ENCODE data around the gene RAB11FIP3.
A peak's percentile ranks its signal among the peaks of the same experiment; 100 is the strongest.
"Not testable (repeated sequence)": the region's sequence is repeated elsewhere in the genome, so short reads cannot be mapped to it uniquely, and the experiment has no call there.

RAB11FIP3 gene

DNA sequence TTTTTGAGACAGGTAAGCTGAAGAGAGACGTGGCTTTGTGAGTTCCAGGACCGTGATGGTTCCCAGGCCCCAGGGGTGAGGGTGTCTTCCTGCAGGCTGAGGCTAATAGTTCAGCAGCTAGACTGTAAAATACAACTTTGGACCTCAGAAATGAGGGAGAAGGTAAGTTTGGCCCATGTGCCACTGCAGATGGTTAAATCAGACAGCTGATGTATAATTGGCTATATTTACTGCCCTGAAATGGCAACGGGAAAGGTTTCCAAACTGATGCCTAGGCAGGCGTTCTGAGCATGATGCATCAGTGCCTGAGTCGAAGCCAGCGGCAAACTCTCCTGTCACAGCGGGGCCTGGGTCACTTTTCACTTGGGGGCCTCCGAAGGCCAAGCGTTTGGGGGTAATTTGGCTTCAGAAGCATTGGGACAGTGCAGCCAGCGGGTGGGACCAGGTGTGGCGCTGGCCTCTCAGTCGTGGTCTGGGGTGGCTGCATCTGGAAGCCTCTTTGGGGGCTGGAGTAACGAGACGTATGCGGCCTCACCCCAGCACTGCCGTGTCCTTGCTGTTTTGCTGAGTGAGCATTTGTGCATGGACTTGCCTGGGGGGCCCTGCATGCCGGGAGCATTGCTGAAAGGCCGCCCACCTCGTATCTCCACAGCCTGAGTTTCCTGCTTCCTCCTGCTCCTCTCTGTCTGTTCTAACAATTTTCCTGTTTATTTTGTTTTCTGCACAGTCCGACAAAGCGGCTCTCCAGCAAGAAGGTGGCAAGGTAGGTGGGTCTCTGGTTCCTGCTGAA lies 70.8 kb downstream of the RAB11FIP3 start:
- no peak for DNase-seq

DNA sequence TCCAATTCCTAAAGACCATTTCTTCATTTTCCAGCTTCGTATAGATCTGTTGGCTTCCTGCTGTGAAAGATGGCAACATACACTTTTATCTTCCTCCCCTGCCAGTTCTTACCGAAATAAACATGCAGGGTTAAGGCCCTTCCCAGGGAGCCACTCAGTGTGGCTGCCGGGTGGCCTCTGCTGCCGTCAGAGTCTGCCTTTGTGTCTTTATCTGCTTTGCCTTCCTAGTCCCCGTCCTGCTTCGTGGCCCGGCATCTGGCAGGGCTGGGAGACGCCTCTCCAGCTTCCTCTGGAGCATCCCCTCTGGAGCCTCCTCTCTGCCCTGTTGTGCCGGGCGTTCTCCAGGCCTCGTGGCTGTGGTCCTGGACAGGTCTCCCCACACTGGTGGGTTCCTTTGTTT lies 71.8 kb downstream of the RAB11FIP3 start:
- no peak for DNase-seq

DNA sequence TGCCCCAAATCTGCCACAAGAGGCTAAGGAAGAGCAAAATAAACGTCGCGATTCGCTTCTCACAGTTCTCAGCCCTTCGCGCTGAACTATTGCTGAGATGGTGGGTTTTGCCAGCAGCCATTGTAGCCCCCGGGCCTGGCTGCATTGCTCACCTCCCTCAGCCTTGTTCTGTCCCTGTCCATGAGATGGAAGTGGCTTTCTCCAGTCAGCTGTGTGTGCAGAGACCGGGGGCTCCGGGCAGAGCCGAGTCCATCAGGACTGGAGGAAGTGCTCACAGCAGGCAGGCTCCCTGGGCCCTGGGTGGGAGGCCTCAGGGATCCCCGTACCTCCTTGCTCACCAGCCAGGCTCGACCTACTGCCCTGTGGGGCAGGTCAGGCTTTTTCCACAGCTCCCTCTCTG lies 74.5 kb downstream of the RAB11FIP3 start:
- DNase-seq: no peak

DNA sequence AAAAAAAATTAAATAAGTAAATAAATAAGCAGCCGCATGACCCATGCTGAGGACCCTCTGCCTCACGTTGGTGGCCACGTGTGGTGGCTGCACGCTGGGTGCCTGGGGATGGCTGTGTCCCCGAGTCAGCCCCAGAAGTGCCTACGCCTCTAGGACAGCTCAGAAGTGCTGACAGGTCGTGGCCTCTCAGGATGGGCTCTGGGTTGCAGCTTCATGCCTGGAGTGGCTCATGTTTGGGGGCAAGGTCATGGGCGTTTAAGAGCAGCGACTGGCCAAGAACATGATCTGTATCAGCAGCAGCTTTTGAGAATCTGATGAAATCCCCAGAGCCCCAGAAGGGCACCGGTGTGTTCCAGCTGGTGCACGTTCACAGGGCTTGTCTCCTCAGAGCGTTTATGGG lies 75.3 kb downstream of the RAB11FIP3 start:
- no peak for DNase-seq

DNA sequence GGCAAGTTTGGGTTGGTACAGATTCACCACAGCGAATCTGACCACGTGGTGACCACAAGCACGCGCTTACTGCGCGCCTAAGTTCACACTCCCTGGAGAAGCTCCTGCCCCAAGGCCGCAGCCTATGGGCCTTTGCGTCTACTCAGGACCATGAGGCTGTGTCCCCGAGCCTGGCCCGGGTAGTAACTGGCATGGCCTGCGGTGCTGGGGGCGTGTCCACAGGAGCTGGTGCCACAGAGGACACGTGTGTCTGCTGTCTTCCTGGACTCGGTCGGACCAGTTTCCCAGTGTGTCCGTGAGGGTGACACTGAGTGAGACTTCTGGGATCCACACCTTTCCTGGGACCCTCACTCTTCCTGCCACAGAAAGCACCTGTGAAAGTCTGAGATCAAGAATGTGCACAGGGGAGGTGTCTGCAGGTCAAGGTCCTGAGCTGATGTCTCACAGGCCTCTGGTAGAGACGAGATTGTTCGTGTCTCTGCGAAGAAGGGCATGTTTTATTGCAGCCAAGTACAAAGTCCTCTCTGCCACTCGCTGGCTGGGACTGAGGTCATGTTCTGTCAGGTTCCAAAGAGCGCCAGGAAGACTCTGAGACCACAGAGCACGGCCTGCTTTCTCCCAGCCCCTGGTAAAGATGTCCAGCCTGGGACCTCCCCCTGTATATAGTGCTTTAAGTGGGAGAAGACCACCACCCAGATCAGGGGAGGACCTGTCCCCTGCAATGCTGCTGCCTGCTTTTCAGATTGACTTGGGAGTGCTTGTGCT lies 76.9 kb downstream of the RAB11FIP3 start:
- no peak for DNase-seq

DNA sequence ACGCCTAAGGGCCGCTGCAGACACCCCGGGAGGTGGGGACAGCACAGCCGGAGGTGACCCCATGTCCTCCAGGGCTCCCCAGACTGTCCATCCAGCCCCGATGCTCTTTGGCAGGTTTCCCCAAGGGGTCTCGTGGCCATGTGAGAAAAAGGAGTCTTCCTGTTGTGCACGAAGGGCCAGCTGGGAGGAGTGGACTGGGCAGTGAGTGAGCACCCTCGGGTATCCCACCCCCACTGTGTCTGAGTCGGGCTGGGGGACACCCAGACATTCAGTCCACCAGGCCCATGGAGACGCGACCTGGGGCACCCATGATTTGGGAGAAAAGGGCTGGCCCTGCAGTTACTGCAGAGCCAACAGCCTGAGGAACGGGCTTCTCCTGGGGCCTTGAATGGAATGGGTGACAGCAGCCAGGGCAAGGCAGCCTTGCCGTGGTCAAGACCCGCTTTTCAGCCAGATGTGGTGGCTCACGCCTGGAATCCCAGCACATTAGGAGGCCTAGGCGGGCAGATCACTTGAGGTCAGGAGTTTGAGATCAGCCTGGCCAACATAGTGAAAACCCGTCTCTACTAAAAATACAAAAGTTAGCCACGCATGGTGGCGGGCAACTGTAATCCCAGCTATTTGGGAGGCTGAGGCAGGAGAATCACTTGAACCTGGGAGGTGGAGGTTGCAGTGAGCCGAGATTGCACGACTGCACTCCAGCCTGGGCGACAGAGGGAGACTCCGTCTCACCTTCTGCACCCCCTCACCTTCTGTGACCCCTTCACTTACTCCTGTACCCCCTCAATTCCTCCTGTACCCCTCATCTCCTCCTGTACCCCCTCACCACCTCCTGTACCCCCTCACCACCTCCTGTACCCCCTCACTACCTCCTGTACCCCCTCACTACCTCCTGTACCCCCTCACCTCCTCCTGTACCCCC lies 78.0 kb downstream of the RAB11FIP3 start:
- DNase-seq: no peak

DNA sequence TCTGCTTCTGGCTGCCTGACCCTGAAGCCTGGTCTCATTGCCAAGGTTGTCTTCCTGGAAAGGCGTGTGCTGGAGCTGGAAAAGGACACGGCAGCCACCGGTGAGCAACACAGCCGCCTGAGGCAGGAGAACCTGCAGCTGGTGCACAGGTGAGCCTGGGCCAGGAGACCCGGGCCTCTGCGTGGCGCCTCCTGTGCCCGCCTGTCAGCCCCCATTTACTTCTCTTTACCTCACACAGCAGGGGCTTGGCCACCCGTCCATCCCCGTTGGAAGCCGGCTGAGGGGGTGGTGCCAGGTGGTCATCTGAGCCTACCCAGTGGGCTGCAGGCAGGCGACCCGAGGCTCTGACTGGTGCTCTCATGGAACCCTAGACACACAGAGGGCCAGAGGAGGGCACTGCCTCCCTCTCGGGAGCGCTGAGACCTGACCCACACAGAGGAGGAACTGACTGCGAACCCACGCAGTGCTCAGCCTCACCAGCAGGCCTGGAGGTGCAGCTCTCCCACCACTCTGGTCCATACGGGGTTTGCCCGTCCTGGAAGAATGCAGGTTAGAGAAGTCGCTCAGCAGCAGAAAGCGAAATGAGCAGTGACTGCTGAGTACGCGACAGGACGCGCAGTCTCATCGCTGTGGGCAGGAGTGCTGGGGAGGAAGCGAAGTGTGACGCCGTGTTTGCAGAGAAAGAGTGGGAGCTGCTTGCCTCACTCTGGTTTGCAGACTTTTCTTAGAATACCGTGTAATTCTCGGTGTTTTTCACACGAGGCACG lies 80.2 kb downstream of the RAB11FIP3 start:
- no peak for DNase-seq

DNA sequence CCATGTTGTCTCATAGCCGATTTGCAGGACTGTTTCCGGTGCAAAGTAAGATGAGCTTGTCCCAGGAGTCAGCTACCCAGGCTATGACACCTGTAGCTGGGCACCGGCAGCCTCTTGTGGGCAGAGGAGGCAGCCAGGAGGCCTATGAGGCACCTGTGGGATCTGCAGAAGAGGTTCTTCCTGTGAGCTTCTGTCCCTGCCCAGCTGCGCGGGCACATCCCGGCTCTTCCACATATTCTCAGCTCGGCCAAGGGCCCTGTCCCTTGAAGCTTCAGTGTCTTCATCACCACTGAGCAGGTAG lies 80.7 kb downstream of the RAB11FIP3 start:
- DNase-seq: no peak

DNA sequence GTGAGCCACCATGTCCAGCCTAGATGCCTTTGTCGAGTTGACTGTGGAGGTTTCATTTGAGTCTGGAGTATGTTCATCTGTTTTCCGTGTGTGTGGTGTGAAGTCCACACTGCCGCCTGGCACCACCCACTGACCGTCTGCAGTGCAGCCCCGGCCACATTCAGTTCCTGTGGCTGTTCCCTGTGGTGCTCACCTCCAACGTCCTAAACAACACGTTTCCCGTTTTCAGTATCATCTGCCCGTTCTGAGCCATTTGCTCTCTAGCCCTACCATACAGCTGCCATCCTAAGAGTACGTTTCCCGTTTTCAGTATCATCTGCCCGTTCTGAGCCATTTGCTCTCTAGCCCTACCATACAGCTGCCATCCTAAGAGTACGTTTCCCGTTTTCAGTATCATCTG lies 82.1 kb downstream of the RAB11FIP3 start:
- not testable (repeated sequence) for DNase-seq

DNA sequence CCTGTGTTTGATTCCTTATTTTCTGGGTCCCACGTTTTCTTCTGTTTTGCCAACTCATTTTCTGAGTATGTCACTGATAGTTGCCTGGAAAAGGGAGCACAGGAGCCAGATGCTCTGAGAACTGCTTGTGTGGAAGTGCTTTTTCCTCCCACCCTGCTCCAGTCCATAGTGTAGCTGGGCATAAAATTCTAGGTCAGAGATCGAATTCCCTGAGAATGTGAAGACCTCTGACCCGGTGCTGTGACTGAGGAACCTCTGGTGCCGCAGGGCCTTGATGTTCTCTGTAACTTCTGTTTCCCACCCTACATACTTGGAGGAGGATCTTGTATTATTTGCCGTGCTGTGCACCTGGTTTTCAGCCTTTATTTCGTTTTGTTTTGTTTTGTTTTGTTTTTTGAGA lies 82.5 kb downstream of the RAB11FIP3 start:
- DNase-seq: no peak

DNA sequence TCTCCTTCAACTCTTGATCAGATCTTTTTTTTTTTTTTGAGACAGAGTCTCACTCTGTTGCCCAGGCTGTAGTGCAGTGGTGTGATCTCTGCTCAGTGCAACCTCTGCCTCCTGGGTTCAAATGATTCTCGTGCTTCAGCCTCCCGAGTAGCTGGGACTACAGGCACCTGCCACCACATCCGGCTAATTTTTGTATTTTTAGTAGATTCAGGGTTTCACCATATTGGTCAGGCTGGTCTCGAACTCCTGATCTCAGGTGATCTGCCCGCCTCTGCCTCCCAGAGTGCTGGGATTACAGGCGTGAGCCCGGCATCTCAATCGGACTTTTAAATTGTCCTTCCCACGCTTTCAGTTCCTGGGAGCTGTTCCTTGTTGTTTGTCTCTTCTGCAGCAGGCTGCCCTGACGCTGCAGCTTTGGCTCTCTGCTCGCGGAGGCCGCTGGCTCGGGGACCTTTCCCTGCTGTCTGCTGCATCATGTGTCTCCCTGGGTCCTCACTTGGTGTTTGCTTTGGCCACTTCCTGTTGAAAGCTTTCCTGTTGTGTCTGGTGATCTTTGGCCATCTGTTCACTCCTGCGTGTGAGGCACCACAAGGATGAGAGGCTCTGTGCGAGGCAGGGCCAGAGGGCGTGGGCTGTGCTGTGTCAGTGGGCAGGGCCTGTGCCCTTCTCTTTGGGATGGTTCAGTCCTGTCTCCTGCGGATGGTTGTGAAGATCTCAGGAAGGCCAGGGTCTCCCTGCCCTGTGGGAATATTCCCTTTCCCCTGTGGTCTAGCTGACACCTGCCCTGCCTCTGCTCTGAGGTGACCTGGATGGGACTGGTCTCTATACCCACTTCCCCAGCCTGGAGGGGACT lies 83.7 kb downstream of the RAB11FIP3 start:
- DNase-seq: peak; percentile 63 to 70

DNA sequence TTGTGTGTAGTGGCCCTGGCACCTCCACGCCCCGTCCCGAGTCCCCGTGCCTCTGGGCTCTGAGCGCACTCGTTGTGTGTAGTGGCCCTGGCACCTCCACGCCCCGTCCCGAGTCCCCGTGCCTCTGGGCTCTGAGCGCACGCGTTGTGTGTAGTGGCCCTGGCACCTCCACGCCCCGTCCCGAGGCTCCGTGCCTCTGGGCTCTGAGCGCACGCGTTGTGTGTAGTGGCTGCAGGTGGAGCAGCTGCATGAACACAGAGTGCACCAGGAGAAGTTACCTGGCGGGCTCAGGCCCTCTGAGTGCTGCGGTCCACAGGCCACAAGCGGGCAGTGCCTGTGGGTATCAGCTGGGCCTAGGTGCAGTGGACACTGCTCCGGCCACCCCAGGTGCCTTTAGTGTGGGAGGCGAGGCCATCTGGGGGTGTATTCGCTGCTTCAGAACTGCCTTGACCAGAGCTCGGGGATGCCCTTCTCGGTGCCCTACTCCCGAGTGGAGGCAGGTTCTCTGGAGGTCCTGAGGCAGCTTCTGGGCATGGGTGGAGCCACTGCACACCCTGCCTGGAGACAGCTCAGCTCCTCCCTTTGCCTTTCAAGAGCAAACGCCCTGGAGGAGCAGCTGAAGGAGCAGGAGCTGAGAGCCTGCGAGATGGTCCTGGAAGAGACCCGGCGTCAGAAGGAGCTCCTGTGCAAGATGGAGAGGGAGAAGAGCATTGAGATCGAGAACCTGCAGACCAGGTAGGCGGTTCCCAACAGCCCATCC lies 84.8 kb downstream of the RAB11FIP3 start:
- DNase-seq: no peak

DNA sequence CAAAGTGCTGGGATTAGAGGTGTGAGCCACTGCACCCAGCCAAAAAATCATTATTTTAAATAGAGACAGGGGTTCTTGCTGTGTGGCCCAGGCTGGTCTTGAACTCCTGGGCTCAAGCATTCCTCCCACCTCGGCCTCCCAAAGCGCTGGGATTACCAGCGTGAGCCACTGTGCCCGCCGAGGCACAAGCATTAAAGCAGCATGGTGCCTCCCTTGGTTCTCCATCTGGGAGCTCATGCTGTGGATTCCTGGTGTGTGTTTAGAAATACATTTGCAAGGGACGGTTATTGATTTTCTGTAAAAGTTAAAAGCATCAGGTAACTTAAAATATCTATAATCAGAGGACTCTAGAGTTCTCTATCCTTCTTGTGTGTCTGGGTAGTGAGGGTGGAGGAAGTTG lies 87.4 kb downstream of the RAB11FIP3 start:
- DNase-seq: no peak

DNA sequence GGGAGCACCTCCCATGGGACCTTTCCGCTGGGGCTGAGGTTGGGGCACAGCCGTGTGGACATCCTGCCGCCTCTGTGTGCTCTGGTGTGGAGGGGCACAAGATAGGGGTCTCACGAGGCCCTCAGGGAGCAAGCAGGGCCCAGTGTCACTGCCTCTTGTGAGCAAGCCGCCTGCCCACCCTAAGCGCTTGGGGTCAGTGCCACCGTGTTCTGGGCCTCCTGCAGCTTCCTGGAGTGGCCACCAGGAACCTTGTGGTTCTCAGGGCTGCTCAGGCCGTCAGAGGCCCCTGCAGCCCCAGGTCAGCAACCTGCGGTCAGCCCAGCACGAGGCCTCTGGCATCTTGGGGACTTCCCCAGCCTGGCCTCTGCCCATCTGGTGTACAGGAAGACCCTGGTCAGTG lies 88.5 kb downstream of the RAB11FIP3 start:
- no peak for DNase-seq

DNA sequence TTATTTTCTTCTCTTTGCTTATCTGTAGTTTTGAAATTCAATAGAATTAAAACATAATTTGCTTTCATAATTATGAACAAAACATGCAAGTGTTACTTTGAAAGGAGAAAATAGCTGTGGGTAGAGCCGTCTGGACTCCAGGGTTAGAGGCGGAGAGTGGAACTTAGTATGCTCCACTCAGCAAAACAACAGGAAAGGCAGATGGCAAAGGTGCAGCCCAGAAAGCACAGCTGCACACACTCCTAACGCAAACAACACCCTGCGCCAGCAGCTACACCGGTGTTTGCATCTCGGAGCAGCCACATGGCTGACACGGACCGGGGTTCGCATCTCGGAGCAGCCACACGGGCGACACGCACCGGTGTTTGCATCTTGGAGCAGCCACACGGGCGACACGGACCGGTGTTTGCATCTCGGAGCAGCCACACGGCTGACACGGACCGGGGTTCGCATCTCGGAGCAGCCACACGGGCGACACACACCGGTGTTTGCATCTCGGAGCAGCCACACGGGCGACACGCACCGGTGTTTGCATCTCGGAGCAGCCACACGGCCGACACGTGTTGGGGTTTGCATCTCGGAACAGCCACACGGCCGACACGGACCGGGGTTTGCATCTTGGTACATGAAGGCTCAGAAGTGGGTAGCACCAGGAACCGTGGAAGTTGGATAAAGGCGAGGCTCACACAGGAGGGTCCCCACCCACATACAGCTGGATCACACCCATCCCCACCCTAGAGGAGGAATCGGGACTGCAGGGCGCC lies 89.9 kb downstream of the RAB11FIP3 start:
- DNase-seq: no peak

DNA sequence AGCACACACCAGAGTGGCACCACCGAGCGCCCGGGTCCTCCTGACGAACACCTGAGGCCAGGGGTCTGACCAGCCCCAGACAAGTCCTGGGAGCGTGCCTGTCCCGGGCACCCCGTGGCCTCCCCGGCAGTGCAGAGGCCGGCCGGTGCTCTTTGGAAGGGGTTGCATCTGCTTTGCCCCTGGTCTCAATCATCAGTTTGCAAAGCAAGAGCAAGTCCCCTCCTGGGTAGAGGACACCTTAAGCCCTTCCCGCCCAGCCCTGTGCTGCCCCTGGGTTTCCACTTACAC lies 90.4 kb downstream of the RAB11FIP3 start:
- DNase-seq: no peak

DNA sequence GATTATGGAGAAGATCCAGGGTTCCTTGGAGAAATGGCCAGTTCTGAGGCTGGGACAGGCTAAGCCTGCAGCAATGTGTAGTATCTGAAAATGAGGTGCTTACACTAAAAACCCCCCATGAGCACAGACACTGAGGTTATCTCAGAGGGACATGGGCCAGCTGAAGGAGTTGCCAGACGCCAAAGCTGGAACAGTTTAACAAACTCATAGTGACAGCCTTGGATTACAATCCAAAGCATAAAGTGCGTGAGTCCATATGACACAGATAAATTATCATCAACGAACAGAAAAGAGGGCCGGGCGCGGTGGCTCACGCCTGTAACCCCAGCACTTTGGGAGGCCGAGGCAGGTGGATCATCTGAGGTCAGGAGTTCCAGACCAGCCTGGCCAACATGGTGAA lies 90.9 kb downstream of the RAB11FIP3 start:
- DNase-seq: no peak

DNA sequence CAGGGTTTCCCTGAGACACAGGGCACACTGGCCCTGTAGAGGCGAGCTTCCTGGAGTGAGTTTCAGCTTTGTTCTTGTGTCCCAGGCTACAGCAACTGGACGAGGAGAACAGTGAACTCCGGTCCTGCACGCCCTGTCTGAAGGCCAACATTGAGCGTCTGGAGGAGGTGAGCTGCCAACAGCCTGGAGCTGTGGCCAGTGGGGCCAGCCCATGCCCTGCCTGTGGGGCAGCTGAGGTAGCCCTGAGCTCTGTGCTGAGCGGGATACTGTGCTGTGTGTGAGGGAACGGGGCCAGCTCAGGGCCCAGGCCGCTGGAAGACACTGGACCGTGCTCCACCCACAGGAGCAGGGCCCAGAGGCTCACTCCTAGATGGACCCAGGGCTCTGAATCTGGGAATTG lies 93.4 kb downstream of the RAB11FIP3 start:
- no peak for DNase-seq

DNA sequence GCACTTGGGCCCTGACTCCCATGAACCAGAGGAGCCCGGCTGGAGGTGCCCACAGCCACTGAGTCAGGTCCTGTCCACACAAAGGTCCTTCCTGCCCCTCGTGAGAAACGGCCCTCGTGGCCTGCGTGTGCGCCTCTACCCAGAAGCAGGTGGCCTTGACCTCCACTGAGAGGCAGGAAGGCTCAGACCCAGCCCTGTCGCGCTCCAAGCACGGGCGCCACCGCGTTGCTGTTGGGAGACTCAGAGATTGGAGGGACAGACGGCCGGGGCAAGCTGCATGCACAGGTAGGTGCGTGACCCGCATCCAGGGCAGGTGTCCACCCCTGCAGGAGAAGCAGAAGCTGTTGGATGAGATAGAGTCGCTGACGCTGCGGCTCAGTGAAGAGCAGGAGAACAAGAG lies 94.0 kb downstream of the RAB11FIP3 start:
- DNase-seq: no peak

All from cerebellar nuclear complex (tissue), 1 donor.